Neuronal stem cell (in vitro differentiated cells): ENCODE results near the gene NUP93.

Experiments used
- DNase-seq: peaks from one replicate; pipeline ENCODE4 v3.0.0-alpha.2; 2013; ENCODE audit warnings: low spot score
- H2AFZ ChIP-seq: one replicate; pipeline ENCODE4 v1.6.1; 2013; ENCODE audit warnings: mild to moderate bottlenecking, low read length, inconsistent platforms
- H2AK5ac ChIP-seq: 2 replicates; pipeline ENCODE4 v1.6.1; 2013; ENCODE audit warnings: low read depth, mild to moderate bottlenecking, inconsistent platforms, low read length, moderate library complexity, mixed read lengths
- H2BK120ac ChIP-seq: 2 replicates; pipeline ENCODE4 v1.6.1; 2013; ENCODE audit warnings: low read depth, mild to moderate bottlenecking, inconsistent platforms, low read length, moderate library complexity, mixed read lengths
- H2BK12ac ChIP-seq: one replicate; pipeline ENCODE4 v1.6.1; 2013; ENCODE audit warnings: low read length, inconsistent platforms
- H2BK15ac ChIP-seq: 2 replicates; pipeline ENCODE4 v1.6.1; 2013; ENCODE audit warnings: mild to moderate bottlenecking, low read length, inconsistent platforms, mixed read lengths
- H2BK5ac ChIP-seq: one replicate; pipeline ENCODE4 v1.6.1; 2013; ENCODE audit warnings: inconsistent platforms, mild to moderate bottlenecking, low read length, moderate library complexity
- H3K14ac ChIP-seq: one replicate; pipeline ENCODE4 v1.6.1; 2013; ENCODE audit warnings: low read length, inconsistent platforms
- H3K18ac ChIP-seq: 2 replicates; pipeline ENCODE4 v1.6.1; 2013; ENCODE audit warnings: low read length, inconsistent platforms
- H3K23ac ChIP-seq: 2 replicates; pipeline ENCODE4 v1.6.1; 2013; ENCODE audit warnings: low read depth, mild to moderate bottlenecking, mixed read lengths, low read length, inconsistent platforms; ENCODE audit not compliant: poor library complexity
- H3K27ac ChIP-seq: replicated peaks from 3 replicates; pipeline ENCODE4 v1.5.1; 2013; ENCODE audit warnings: low read length, inconsistent platforms
- H3K27me3 ChIP-seq, 3 experiments: 2 replicates each; pipeline ENCODE4 v1.6.1; 2013; ENCODE audit warnings: low read length in 3 of 3, mild to moderate bottlenecking in 2 of 3, inconsistent platforms in 1 of 3, low read depth in 1 of 3, mixed read lengths in 1 of 3, moderate library complexity in 1 of 3; ENCODE audit not compliant: control insufficient read depth in 3 of 3, insufficient read depth in 3 of 3
- H3K36me3 ChIP-seq, 2 donors: replicated peaks in 1 of 2; 2 replicates each; pipeline ENCODE4 v1.6.1; 2013; ENCODE audit warnings: low read length in 2 of 2; ENCODE audit not compliant: control insufficient read depth in 2 of 2, insufficient read depth in 2 of 2
- H3K4ac ChIP-seq: 2 replicates; pipeline ENCODE4 v1.6.1; 2013; ENCODE audit warnings: inconsistent platforms, mild to moderate bottlenecking, low read length, moderate library complexity
- H3K4me1 ChIP-seq, 2 donors: 1 replicate in 1 of 2; 2 replicates in 1 of 2; pipeline ENCODE4 v1.6.1; 2013; ENCODE audit warnings: low read length in 2 of 2, low read depth in 1 of 2; ENCODE audit not compliant: control insufficient read depth in 2 of 2, insufficient read depth in 1 of 2
- H3K4me2 ChIP-seq: one replicate; pipeline ENCODE4 v1.6.1; 2013; ENCODE audit warnings: mild to moderate bottlenecking, low read length, inconsistent platforms; ENCODE audit not compliant: insufficient read depth, poor library complexity, severe bottlenecking
- H3K4me3 ChIP-seq, 2 donors: 2 replicates each; pipeline ENCODE4 v1.5.1; 2013; ENCODE audit warnings: low read length in 2 of 2, mild to moderate bottlenecking in 2 of 2, inconsistent platforms in 1 of 2, moderate library complexity in 1 of 2
- H3K79me1 ChIP-seq: one replicate; pipeline ENCODE4 v1.6.1; 2013; ENCODE audit warnings: low read depth, mild to moderate bottlenecking, inconsistent platforms, low read length, moderate library complexity
- H3K9ac ChIP-seq: one replicate; pipeline ENCODE4 v1.6.1; 2013; ENCODE audit warnings: mild to moderate bottlenecking, low read depth, low read length, inconsistent platforms; ENCODE audit not compliant: poor library complexity
- H3K9me3 ChIP-seq, 2 donors: replicated peaks in 1 of 2; 2 replicates each; pipeline versions ENCODE3 to v1.6.1; 2013; ENCODE audit warnings: low read length in 2 of 2, mild to moderate bottlenecking in 2 of 2, inconsistent platforms in 1 of 2, low read depth in 1 of 2, mixed read lengths in 1 of 2, moderate library complexity in 1 of 2; ENCODE audit not compliant: control insufficient read depth in 2 of 2, insufficient read depth in 1 of 2
- H4K8ac ChIP-seq: one replicate; pipeline ENCODE4 v1.6.1; 2013; ENCODE audit warnings: low read depth, mild to moderate bottlenecking, inconsistent platforms, low read length, moderate library complexity
- H4K91ac ChIP-seq: one replicate; pipeline ENCODE4 v1.6.1; 2013; ENCODE audit warnings: low read length, low read depth, mild to moderate bottlenecking, inconsistent platforms; ENCODE audit not compliant: poor library complexity
- whole genome bisulfite sequencing, 2 donors: extraction: QIAGEN DNeasy Blood & Tissue Kit; methylation state at CpG; one replicate each; pipeline ENCODE4 v1.1.7; 2013; ENCODE audit warnings: missing lambda C conversion rate in 2 of 2, mixed read lengths in 1 of 2; ENCODE audit not compliant: insufficient read length in 2 of 2, insufficient replicate concordance in 1 of 2; ENCODE audit errors: extremely low coverage in 2 of 2; 5-methylcytosine and 5-hydroxymethylcytosine counted together

NUP93 gene

DNA sequence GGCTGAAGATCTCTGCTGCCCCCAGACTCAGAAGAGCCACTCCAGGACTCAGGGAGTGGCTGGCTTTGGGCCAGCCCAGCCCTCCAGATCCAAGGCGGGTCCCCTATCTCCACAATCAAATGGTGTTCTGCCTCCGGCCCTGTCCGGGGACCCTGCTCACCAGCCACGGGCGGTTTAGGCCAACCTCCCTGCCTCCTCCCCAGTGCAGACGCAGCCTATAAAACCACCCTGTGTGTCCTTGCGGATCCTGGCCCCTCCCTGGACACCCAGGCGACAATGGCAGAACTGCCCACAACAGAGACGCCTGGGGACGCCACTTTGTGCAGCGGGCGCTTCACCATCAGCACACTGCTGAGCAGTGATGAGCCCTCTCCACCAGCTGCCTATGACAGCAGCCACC lies 135.0 kb downstream of the NUP93 start, which contains the start of gene SLC12A3:
SLC12A3 (plus strand) TSS at position 248 of the 400 bp plus-strand sequence; CDS start at position 277, 29 bp downstream.
- WGBS, 2 donors = no CpG with 5 or more reads among the region's 12 CpGs
- peaks cover 0 to 16% (median 0%) of the 10 kb centered on the region in 3 experiments for H3K27me3 ChIP-seq

GRCh38 chr16:56865394-56866062 lies 135.6 kb downstream of the NUP93 start:
- Histone ChIP-seq H2BK5ac (no peak overlapping the region), H2AFZ (no peak overlapping the region), H3K36me3 (no peaks in the 10 kb centered on the region), H2BK120ac (no peak overlapping the region), H3K4me2 (no peak overlapping the region), H3K27me3 (peaks cover 0 to 13% (median 0%) of the 10 kb centered on the region in 3 experiments), H3K23ac (peak overlapping the region; percentile 86), H3K27ac (no peak overlapping the region), H2BK15ac (peak overlapping the region; percentile 54), H4K8ac (no peak overlapping the region), H3K79me1 (no peaks in the 10 kb centered on the region), H3K14ac (no peak overlapping the region), H3K4me3 (no peak overlapping the region), H2AK5ac (peak overlapping the region; percentile 97), H3K9ac (no peak overlapping the region), H3K18ac (peak overlapping the region; percentile 81), H2BK12ac (no peak overlapping the region), H3K9me3 (no peaks in the 10 kb centered on the region), H3K4me1 (peaks cover 4 to 14% of the 10 kb centered on the region in 2 donors), H3K4ac (no peak overlapping the region), H4K91ac (peak overlapping the region; percentile 48)
- no peak for DNase-seq
- WGBS, 2 donors = no CpG with 5 or more reads among the region's 13 CpGs

More for the DNA sequence above, 135.0 kb downstream of the NUP93 start, which contains the start of gene SLC12A3:
- Histone ChIP-seq H3K79me1 (no peaks in the 10 kb centered on the region), H4K8ac (no peak within 1 kb of the TSS), H2BK5ac (no peak within 1 kb of the TSS), H4K91ac (peak within 1 kb of the TSS; percentile 48), H3K9ac (no peak within 1 kb of the TSS), H2AFZ (peak within 1 kb of the TSS; percentile 30), H2BK15ac (peak within 1 kb of the TSS; percentile 54), H2AK5ac (peak within 1 kb of the TSS; percentile 97), H3K18ac (peak within 1 kb of the TSS; percentile 81), H3K4me3 (no peak within 1 kb of the TSS), H2BK120ac (no peak within 1 kb of the TSS), H3K9me3 (no peaks in the 10 kb centered on the region), H3K27ac (no peak within 1 kb of the TSS), H3K4me1 (peaks cover 4 to 14% of the 10 kb centered on the region in 2 donors), H3K36me3 (no peaks in the 10 kb centered on the region), H3K23ac (peak within 1 kb of the TSS; percentile 86), H3K4me2 (no peak within 1 kb of the TSS), H3K14ac (no peak within 1 kb of the TSS), H3K4ac (no peak within 1 kb of the TSS), H2BK12ac (no peak within 1 kb of the TSS)
- no peak for DNase-seq

DNA sequence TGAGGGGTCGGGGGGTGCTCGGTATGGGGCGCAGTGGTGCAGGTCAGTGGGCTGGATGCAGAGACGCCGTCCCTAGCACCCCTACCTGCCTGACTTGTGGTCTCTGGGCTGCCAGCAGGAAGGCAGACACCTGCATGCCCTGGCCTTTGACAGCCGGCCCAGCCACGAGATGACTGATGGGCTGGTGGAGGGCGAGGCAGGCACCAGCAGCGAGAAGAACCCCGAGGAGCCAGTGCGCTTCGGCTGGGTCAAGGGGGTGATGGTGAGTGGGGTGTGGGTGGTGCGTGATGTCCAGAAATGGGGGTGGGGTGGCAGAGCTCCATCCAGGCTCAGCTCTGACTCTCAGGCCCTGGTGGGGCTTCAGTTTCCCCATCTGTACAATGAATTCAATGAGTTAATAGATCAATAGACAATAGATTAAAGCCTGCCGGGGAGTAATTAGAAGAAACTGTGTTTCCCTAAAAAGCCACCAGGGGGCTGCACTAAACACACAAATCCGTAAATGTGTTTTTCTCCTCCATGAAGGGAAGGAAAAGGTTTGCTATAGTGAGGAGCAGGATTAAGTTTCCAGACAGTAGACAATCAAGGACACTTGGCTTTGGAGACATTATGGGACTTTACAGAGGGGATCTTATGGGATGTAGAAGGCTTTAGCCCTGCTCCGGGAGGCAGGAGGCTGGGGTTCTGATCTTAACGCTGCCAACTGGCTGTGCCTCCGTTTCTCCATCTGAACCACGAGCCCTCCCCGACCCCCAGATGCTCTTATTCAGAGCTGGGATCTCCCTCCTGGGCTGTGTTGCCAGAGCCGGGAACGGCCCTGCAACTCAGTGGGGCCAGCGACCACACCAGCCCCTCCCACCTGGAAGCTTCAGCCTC lies 137.3 kb downstream of the NUP93 start:
- Histone ChIP-seq H2AFZ (peak overlapping the region; percentile 72), H4K8ac (peak overlapping the region; percentile 52), H3K4ac (no peak overlapping the region), H3K23ac (peak overlapping the region; percentile 38), H2BK120ac (no peak overlapping the region), H3K27ac (no peak overlapping the region), H2BK12ac (peak overlapping the region; percentile 87), H3K14ac (no peak overlapping the region), H3K4me3 (no peak overlapping the region), H2AK5ac (peak overlapping the region; percentile 97), H3K4me2 (no peak overlapping the region), H2BK5ac (no peak overlapping the region), H3K27me3 (peaks cover 0 to 2% (median 0%) of the 10 kb centered on the region in 3 experiments), H3K9ac (peak overlapping the region; percentile 56), H3K18ac (peak overlapping the region; percentile 36), H2BK15ac (peak overlapping the region; percentile 95), H3K36me3 (no peaks in the 10 kb centered on the region), H3K4me1 (peaks cover 0 to 2% of the 10 kb centered on the region in 2 donors), H3K9me3 (no peaks in the 10 kb centered on the region), H4K91ac (no peak overlapping the region), H3K79me1 (no peaks in the 10 kb centered on the region)
- WGBS, 2 donors = no CpG with 5 or more reads among the region's 23 CpGs
- DNase-seq = peak; percentile 61

DNA sequence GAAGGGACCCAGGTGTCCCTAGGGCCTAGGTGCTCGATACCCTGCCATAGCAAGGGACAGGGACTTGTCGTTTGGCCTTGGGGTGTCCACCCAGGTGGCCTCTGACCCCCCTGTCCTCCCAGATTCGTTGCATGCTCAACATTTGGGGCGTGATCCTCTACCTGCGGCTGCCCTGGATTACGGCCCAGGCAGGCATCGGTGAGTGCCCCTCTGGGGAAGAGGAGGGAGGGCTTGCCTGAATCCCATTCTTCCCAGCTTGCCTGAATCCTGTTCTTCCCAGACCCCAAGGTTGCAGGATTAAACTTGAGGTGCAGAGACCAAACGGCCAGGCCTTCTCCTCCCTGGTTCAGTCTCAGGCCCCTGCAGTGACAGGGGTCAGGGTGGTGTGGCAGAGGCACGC lies 138.2 kb downstream of the NUP93 start:
- Histone ChIP-seq H3K23ac (no peak overlapping the region), H3K36me3 (no peaks in the 10 kb centered on the region), H2BK5ac (no peak overlapping the region), H3K4me1 (peaks cover 0 to 2% of the 10 kb centered on the region in 2 donors), H3K4ac (no peak overlapping the region), H3K9ac (peak overlapping the region; percentile 5), H3K18ac (peak overlapping the region; percentile 41), H3K9me3 (no peaks in the 10 kb centered on the region), H2BK12ac (no peak overlapping the region), H2BK15ac (peak overlapping the region; percentile 95), H3K4me3 (no peak overlapping the region), H4K91ac (peak overlapping the region; percentile 24), H3K79me1 (no peaks in the 10 kb centered on the region), H3K27me3 (no peaks in the 10 kb centered on the region), H2BK120ac (no peak overlapping the region), H3K27ac (no peak overlapping the region), H3K4me2 (no peak overlapping the region), H4K8ac (no peak overlapping the region), H2AFZ (peak overlapping the region; percentile 72), H3K14ac (no peak overlapping the region), H2AK5ac (peak overlapping the region; percentile 97)
- no CpG with 5 or more reads among the region's 9 CpGs for WGBS, 2 donors
- no peak for DNase-seq
